HepG2 (cell line): ENCODE measurements around the gene CCNB1. TPM values are rescaled to one million over a fixed set of nuclear protein-coding genes. Genes with fewer than 3 reads are reported as not detected.

Experiments used
- ATAC-seq: fragments of 200-7000 bp; cut with Tn5 transposase; 3 replicates; pipeline ENCODE4 v1.9.1; 2020; ENCODE audit warnings: mild to moderate bottlenecking, moderate library complexity
- BruUV-seq: library from RNA; stranded (reverse); fragments of 400-500 nt; replicated peaks from 2 replicates; lab custom pipeline; 2021; lab: Mats Ljungman, UMichigan
- CTCF ChIA-PET: fragments of 300-600 bp; formaldehyde crosslinking; extraction: SDS; loops from one replicate; lab custom pipeline; 2021; ENCODE audit warnings: low total read pairs, inconsistent platforms, low intra/inter-chr PET ratio; lab: Yijun Ruan, JAX
- POLR2A ChIA-PET: fragments of 350-600 bp; sonication (Branson Sonifier 250); formaldehyde crosslinking; loops from one replicate; lab custom pipeline; 2020; ENCODE audit warnings: antibody characterized with exemption, inconsistent platforms; lab: Yijun Ruan, JAX
- DNase-seq: peaks from one replicate; pipeline ENCODE4 v3.0.0-alpha.2; 2015; ENCODE audit warnings: low spot score
- FAIRE-seq: peaks from 3 replicates; lab custom pipeline; 2011; peaks lifted over from hg19 to GRCh38; lab: Jason Lieb, UNC
- H2AFZ ChIP-seq: one replicate; pipeline ENCODE4 v1.6.1; 2011; ENCODE audit warnings: low read length, inconsistent platforms
- H3K27ac ChIP-seq: fragments of 300-600 bp; 3 replicates; pipeline ENCODE4 v1.8.0; 2011; ENCODE audit warnings: mixed run types, mild to moderate bottlenecking, mixed read lengths, low read length, inconsistent platforms; ENCODE audit not compliant: insufficient read depth; ENCODE audit errors: extremely low read length
- H3K27me3 ChIP-seq, 2 experiments: fragments of 200-600 bp in 1 of 2; 2 replicates in 1 of 2; 3 replicates in 1 of 2; pipeline versions ENCODE4 v1.6.0 to v1.8.0; 2011; ENCODE audit warnings: low read length in 2 of 2, mild to moderate bottlenecking in 2 of 2, moderate library complexity in 2 of 2, inconsistent platforms in 1 of 2; ENCODE audit not compliant: insufficient read depth in 2 of 2, control insufficient read depth in 1 of 2
- H3K36me3 ChIP-seq, 2 experiments: fragments of 200-600 bp in 1 of 2; replicated peaks in 1 of 2; 2 replicates in 1 of 2; 3 replicates in 1 of 2; pipeline versions ENCODE4 v1.5.1 to v1.8.0; 2011; ENCODE audit warnings: low read length in 2 of 2, inconsistent platforms in 1 of 2; ENCODE audit not compliant: insufficient read depth in 2 of 2, control insufficient read depth in 1 of 2
- H3K4me1 ChIP-seq: 2 replicates; pipeline ENCODE4 v1.5.1; 2012; ENCODE audit warnings: low read length, inconsistent platforms; ENCODE audit not compliant: insufficient read depth
- H3K4me2 ChIP-seq: 2 replicates; pipeline ENCODE4 v1.6.0; 2011; ENCODE audit warnings: low read depth, low read length, inconsistent platforms
- H3K4me3 ChIP-seq, 3 experiments: fragments of 200-600 bp in 1 of 3; sonication (generic), shearing (Covaris generic) in 1 of 3; replicated peaks in 1 of 3; 2 replicates each; pipeline ENCODE4 v1.5.1; 2011 to 2016; ENCODE audit warnings: low read length in 3 of 3, inconsistent platforms in 2 of 3, low read depth in 2 of 3, mild to moderate bottlenecking in 2 of 3, control low read depth in 1 of 3, mixed read lengths in 1 of 3; ENCODE audit not compliant: insufficient read depth in 1 of 3
- H3K79me2 ChIP-seq: one replicate; pipeline ENCODE4 v1.6.1; 2011; ENCODE audit warnings: low read length, inconsistent platforms; ENCODE audit not compliant: insufficient read depth
- H3K9ac ChIP-seq: 2 replicates; pipeline ENCODE4 v1.6.0; 2011; ENCODE audit warnings: mild to moderate bottlenecking, low read depth, low read length, inconsistent platforms; ENCODE audit not compliant: insufficient read depth
- H3K9me3 ChIP-seq: 2 replicates; pipeline ENCODE4 v1.5.1; 2012; ENCODE audit warnings: mild to moderate bottlenecking, low read length
- H4K20me1 ChIP-seq: 2 replicates; pipeline ENCODE4 v1.6.0; 2011; ENCODE audit warnings: inconsistent platforms, mild to moderate bottlenecking, low read length, moderate library complexity; ENCODE audit not compliant: insufficient read depth
- ARNT ChIP-seq: fragments of 450-650 bp; IDR thresholded peaks from 2 replicates; pipeline ENCODE4 v1.6.1; 2017
- CEBPB ChIP-seq: IDR thresholded peaks from 2 replicates; pipeline ENCODE4 v1.6.1; 2011; ENCODE audit warnings: low read depth, low read length, improper control_type of control experiment, borderline replicate concordance
- CEBPG ChIP-seq: IDR thresholded peaks from 2 replicates; pipeline ENCODE4 v1.6.1; 2016
- HNRNPUL1 ChIP-seq: fragments of 200-400 bp; formaldehyde crosslinking; IDR thresholded peaks from 2 replicates; pipeline ENCODE4 v1.6.1; 2017; ENCODE audit warnings: low read depth, mild to moderate bottlenecking, low read length, moderate library complexity
- HOXA7 ChIP-seq: sonication (generic); formaldehyde crosslinking; IDR thresholded peaks from 2 replicates; pipeline ENCODE4 v1.8.1; 2022; ENCODE audit warnings: mild to moderate bottlenecking, missing genetic modification reagents, moderate library complexity
- MAFF ChIP-seq: IDR thresholded peaks from 2 replicates; pipeline ENCODE4 v1.6.1; 2011; ENCODE audit warnings: low read depth, low read length, improper control_type of control experiment
- MAFK ChIP-seq, 2 experiments: IDR thresholded peaks in 1 of 2; conservative IDR thresholded peaks in 1 of 2; 2 replicates each; pipeline ENCODE4 v1.6.1; 2011; ENCODE audit warnings: improper control_type of control experiment in 2 of 2, low read length in 2 of 2
- MED1 ChIP-seq: sonication (generic); formaldehyde crosslinking; IDR thresholded peaks from 2 replicates; pipeline ENCODE4 v1.4.0; 2020; ENCODE audit warnings: missing genetic modification reagents
- PAF1 ChIP-seq: IDR thresholded peaks from 2 replicates; pipeline ENCODE4 v1.6.1; 2016; ENCODE audit warnings: missing genetic modification reagents, missing compliant biosample characterization
- SRSF9 ChIP-seq: fragments of 200-400 bp; formaldehyde crosslinking; IDR thresholded peaks from 2 replicates; pipeline ENCODE4 v1.6.1; 2018; ENCODE audit warnings: borderline replicate concordance, mild to moderate bottlenecking, low read depth, low read length; ENCODE audit not compliant: insufficient read depth, poor library complexity, severe bottlenecking
- ZNF382 ChIP-seq: sonication (generic); formaldehyde crosslinking; IDR thresholded peaks from 2 replicates; pipeline ENCODE4 v1.5.0; 2020; ENCODE audit warnings: missing genetic modification reagents, mild to moderate bottlenecking, borderline replicate concordance
- ZNF430 ChIP-seq: sonication (generic); formaldehyde crosslinking; IDR thresholded peaks from 2 replicates; pipeline ENCODE4 v1.9.0; 2021; ENCODE audit warnings: mild to moderate bottlenecking, missing genetic modification reagents
- ZNF557 ChIP-seq: sonication (generic); formaldehyde crosslinking; IDR thresholded peaks from 2 replicates; pipeline ENCODE4 v1.4.0; 2020; ENCODE audit warnings: missing genetic modification reagents
- whole genome bisulfite sequencing: methylation state at CpG from one replicate; pipeline ENCODE4 v1.1.6; 2017; ENCODE audit warnings: low lambda C conversion rate; 5-methylcytosine and 5-hydroxymethylcytosine counted together
- in situ Hi-C: cut with HindIII; loops from 2 replicates; pipeline ENCODE4 v1.10.0; 2017; ENCODE audit warnings: low pct_unique_long_range_greater_than_20kb; ENCODE audit not compliant: extremely low pct_ligation_motif_present
- intact Hi-C: fragments of 100-400 bp; cut with micrococcal nuclease; formaldehyde crosslinking; loops from one replicate; pipeline ENCODE4 v1.10.0; 2022; ENCODE audit not compliant: unreplicated experiment
- polyA plus RNA-seq, 8 experiments: library from polyadenylated mRNA; depleted of rRNA in 3 of 8; stranded (reverse) in 7 of 8; unstranded in 1 of 8; fragments of >200 nt; fragmentation: Illumina TruSeq in 4 of 8; extraction: Trizol in 4 of 8; gene quantifications; 2 replicates each; pipeline versions ENCODE4 v1.2.1 to v1.2.3, GENCODE V29; 2011 to 2016; ENCODE audit warnings: low read depth in 4 of 8, missing spikeins in 1 of 8, mixed read lengths in 1 of 8; ENCODE audit not compliant: insufficient read depth in 1 of 8
- total RNA-seq, 5 experiments: library from RNA; depleted of rRNA; stranded (reverse); fragments of >200 nt; fragmentation: Illumina TruSeq; extraction: Trizol; gene quantifications; 2 replicates each; pipeline ENCODE4 v1.2.3, GENCODE V29; 2016; ENCODE audit warnings: low read depth in 1 of 5
- TF ChIP-seq, protein P1 (sequence below): sonication (generic); formaldehyde crosslinking; IDR thresholded peaks from 2 replicates; pipeline ENCODE4 v1.5.0; 2020; ENCODE audit warnings: mild to moderate bottlenecking, missing genetic modification reagents
- TF ChIP-seq, protein P2 (sequence below): IDR thresholded peaks from 2 replicates; pipeline ENCODE4 v1.6.1; 2012; ENCODE audit warnings: low read length, improper control_type of control experiment

The CCNB1 gene
- total and polyA plus RNA-seq, 2 of the 13 experiments (the other 11 are each of a cell fraction or from before 2014, with no cell fraction given): 82.3 to 316 TPM

DNA sequence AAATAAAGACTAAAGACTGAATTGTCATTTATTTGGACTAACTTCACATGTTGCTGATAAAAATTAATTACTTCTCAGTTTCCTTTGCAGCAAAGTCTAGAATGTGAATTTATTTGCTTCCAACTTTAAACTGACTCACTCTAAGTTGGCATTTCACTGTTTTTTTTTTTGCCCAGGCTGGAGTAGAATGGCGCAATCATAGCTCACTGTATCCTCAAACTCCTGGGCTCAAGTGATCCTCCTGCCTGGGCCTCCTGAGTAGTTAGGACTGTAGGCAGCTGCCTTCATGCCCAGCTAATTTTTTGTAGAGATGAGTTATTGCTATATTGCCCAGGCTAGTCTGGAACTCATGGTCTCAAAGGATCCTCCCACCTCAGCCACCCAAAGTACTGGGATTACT lies 3.5 kb downstream of the CCNB1 start:
- no peak for ATAC-seq
- Histone ChIP-seq H3K4me3 (no peak overlapping the region), H3K9ac (no peak overlapping the region), H3K9me3 (no peaks in the 10 kb centered on the region), H3K27ac (no peak overlapping the region), H3K36me3 (peaks cover 4 to 43% of the 10 kb centered on the region in 2 experiments; a peak in 4 of 5 replicates), H2AFZ (no peak overlapping the region), H3K79me2 (peaks cover 36% of the 10 kb centered on the region), H4K20me1 (no peaks in the 10 kb centered on the region), H3K4me1 (peaks cover 54% of the 10 kb centered on the region)
- intact Hi-C loops (no loop called here), in situ Hi-C loops (no loop called here)
- CTCF ChIA-PET: no interaction called here
- FAIRE-seq: no peak
- 100% methylated on average over 1 of the region's 1 CpG for WGBS
- TF ChIP-seq CEBPB: peak; percentile 39; the same call in 1 of the 2 replicates
- TF ChIP-seq SRSF9: no peak
- peak; percentile 28; the same call in 1 of the 2 replicates for TF ChIP-seq CEBPG
- TF ChIP-seq, protein P1, sequence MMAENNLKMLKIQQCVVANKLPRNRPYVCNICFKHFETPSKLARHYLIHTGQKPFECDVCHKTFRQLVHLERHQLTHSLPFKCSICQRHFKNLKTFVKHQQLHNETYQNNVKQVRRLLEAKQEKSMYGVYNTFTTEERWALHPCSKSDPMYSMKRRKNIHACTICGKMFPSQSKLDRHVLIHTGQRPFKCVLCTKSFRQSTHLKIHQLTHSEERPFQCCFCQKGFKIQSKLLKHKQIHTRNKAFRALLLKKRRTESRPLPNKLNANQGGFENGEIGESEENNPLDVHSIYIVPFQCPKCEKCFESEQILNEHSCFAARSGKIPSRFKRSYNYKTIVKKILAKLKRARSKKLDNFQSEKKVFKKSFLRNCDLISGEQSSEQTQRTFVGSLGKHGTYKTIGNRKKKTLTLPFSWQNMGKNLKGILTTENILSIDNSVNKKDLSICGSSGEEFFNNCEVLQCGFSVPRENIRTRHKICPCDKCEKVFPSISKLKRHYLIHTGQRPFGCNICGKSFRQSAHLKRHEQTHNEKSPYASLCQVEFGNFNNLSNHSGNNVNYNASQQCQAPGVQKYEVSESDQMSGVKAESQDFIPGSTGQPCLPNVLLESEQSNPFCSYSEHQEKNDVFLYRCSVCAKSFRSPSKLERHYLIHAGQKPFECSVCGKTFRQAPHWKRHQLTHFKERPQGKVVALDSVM (CRISPR knock-in tag): peak; percentile 77; the same call in 1 of the 2 replicates
- TF ChIP-seq, all 625 proteins: peak for 3
- POLR2A ChIA-PET: no interaction called here
- no peaks in the 10 kb centered on the region for H3K27me3 ChIP-seq
- no peak overlapping the region for H3K4me2 ChIP-seq
- no peak for DNase-seq
- BruUV-seq: no TSS peak

DNA sequence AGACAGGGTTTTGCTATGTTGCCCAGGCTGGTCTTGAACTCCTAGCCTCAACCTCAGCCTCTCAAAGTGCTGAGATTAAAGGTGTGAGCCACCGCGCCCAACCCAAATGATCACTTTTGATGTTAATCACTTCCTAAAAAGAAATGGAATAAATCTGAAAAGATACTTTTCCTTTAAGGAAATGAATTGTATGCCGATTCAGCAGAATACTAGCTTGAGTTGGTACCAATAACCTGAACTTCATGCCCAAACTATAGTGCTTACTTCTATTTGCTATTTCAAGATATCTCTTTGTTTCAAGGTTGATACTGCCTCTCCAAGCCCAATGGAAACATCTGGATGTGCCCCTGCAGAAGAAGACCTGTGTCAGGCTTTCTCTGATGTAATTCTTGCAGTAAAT lies 4.0 kb downstream of the CCNB1 start:
- WGBS: 98% methylated on average over 3 of the region's 3 CpGs
- Histone ChIP-seq H3K79me2 (peaks cover 36% of the 10 kb centered on the region), H3K27me3 (no peaks in the 10 kb centered on the region), H3K9me3 (no peaks in the 10 kb centered on the region), H3K36me3 (peaks cover 5 to 43% of the 10 kb centered on the region in 2 experiments), H3K4me3 (no peak overlapping the region), H3K4me1 (peaks cover 52% of the 10 kb centered on the region), H3K4me2 (no peak overlapping the region), H4K20me1 (no peaks in the 10 kb centered on the region), H2AFZ (no peak overlapping the region), H3K9ac (no peak overlapping the region), H3K27ac (no peak overlapping the region)
- no peak for DNase-seq
- intact Hi-C loops: no loop called here
- BruUV-seq: no TSS peak
- ChIA-PET CTCF (no interaction called here), POLR2A (no interaction called here)
- no peak for FAIRE-seq
- no peak for ATAC-seq
- in situ Hi-C loops: no loop called here
- TF ChIP-seq ZNF382 (CRISPR knock-in tag) (no peak), ZNF557 (CRISPR knock-in tag) (no peak), ARNT (no peak), MED1 (CRISPR knock-in tag) (no peak), HNRNPUL1 (no peak), HOXA7 (CRISPR knock-in tag) (no peak), MAFK (conservative IDR thresholded peaks at IDR 0.05 in 1 of 2, IDR thresholded peaks at IDR 0.05 in 1 of 2; ENCODE audit: low read length in 2 of 2) (peak; percentile 87 to 93), ZNF430 (no peak), PAF1 (CRISPR knock-in tag) (no peak), MAFF (peak; percentile 85)
- TF ChIP-seq, protein P2, sequence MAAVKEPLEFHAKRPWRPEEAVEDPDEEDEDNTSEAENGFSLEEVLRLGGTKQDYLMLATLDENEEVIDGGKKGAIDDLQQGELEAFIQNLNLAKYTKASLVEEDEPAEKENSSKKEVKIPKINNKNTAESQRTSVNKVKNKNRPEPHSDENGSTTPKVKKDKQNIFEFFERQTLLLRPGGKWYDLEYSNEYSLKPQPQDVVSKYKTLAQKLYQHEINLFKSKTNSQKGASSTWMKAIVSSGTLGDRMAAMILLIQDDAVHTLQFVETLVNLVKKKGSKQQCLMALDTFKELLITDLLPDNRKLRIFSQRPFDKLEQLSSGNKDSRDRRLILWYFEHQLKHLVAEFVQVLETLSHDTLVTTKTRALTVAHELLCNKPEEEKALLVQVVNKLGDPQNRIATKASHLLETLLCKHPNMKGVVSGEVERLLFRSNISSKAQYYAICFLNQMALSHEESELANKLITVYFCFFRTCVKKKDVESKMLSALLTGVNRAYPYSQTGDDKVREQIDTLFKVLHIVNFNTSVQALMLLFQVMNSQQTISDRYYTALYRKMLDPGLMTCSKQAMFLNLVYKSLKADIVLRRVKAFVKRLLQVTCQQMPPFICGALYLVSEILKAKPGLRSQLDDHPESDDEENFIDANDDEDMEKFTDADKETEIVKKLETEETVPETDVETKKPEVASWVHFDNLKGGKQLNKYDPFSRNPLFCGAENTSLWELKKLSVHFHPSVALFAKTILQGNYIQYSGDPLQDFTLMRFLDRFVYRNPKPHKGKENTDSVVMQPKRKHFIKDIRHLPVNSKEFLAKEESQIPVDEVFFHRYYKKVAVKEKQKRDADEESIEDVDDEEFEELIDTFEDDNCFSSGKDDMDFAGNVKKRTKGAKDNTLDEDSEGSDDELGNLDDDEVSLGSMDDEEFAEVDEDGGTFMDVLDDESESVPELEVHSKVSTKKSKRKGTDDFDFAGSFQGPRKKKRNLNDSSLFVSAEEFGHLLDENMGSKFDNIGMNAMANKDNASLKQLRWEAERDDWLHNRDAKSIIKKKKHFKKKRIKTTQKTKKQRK: no peak
